AML-193 (cell line): Measurements from ENCODE around the gene GNB2.

Experiments used
- DNase-seq, 2 experiments: peaks; one replicate each; lab custom pipeline; 2025; lab: John Stamatoyannopoulos, UW

The GNB2 gene

DNA sequence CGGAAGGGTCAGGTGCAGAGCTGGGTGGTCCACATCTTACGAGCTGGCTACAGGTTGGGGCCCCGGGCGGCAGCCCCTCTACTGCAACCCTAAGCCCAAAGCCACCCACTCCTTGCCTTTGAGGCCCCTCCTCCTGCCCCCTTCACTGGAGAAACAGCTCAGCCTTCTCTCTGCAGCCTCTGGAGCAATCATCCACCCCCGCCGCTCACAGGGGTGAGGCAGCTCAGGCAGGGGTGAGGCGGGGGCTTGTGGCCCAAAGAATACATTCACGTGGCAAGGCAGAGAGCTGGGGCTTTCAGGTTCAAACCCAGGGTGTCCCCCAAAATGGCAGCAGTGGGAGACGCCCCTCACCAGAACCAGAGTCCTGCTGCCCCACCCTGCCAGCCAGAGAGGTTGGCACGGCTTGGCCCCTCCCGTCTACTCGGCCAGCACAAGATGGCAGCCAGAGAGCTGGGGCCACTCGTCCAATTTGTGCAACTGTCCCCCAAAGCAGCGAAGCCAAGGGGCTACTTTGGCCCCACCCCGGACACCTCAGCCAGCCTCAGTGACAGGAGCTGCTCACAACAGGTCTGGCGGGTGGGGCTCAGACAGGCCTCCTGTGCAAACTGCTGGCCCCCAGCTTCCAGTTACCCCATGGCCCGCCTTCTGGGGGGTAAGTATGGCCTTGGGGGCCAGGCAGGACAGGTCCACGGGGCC is 7.2 kb downstream of the GNB2 start:
- no peak for DNase-seq

DNA sequence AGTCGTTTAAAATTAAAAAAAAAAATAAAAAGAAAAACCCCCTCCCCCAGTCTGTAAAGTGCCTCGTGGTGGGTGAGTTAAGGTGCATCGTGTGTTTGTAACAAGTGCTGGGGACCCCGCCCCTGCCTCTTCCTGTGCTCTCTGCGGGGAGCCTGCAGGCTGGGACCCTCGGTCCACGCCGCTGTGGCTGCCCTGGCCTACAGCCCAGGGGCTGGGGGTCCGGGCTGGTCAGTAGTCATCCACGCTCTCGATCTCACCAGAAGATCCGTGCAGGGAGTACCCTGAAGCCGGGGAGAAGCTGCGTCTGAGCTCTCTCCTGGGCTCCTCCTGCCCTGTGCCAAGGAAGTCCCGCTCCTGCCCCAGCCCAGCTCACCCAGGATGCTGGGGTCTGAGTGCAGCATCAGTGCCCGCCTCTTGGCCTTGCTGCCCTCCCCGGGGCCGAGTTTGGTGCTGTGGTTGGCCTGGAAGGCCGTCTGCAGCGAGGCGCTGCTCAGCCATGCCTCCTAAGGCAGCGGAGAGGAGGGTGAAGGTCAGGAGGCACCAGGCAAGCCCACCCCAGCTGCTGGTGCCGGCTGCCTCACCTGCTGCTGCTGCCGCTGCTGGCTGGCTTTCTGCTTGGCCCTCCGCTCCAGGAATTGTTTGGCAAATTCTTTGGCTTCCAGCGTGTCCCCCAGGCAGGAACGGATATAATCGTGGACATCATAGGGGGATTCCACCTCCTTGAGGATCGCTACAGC is 8.1 kb downstream of the GNB2 start:
- no peak for DNase-seq

GRCh38 chr7:100682228-100682741 is 8.7 kb downstream of the GNB2 start:
- DNase-seq, result no peak

GRCh38 chr7:100682991-100683658 is 9.6 kb downstream of the GNB2 start:
- no peak for DNase-seq

DNA sequence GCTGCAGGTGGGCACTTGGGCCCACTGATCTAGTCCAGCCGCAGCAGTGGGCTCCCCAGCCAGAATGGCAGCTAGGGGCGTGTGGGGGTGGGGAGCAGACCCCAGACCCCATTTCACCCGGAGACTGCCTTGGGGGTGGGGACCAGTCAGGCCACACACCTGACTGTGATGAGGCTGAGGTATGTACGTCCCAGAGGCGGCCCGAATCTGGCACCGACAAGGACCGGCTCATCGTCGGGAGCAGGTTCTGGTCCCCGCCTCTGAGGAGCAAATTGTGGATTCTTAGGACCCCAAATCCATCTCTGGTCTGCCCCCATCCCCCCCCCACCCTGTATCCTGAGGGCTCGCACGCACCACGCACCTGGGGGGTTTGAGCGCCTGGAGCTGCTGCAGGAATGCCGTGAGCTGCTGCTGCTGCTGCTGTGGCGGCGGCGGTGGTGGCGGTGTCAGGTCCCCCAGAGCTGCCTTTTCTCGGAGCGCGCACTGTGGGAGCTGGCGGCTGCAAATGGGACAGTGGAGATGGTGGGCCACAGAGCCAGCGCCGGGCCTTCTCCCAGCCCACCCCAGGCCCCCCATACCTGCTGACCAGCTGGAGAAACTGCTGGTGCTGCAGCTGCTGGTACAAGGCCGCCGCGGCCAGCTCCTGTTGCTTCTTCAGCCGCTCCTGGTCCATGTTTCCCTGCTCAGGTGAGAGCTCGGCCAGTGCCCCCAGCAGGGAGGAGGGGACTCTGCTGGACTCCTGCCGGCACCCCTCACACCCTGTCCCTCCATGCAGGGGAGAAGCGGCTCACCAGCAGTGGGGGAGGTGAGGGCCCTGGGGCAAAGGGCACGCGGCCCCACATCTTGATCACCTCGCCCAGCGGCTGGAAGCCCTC is 10.4 kb downstream of the GNB2 start:
- no peak for DNase-seq

GRCh38 chr7:100684534-100685042 is 11.0 kb downstream of the GNB2 start:
- DNase-seq, result no peak

DNA sequence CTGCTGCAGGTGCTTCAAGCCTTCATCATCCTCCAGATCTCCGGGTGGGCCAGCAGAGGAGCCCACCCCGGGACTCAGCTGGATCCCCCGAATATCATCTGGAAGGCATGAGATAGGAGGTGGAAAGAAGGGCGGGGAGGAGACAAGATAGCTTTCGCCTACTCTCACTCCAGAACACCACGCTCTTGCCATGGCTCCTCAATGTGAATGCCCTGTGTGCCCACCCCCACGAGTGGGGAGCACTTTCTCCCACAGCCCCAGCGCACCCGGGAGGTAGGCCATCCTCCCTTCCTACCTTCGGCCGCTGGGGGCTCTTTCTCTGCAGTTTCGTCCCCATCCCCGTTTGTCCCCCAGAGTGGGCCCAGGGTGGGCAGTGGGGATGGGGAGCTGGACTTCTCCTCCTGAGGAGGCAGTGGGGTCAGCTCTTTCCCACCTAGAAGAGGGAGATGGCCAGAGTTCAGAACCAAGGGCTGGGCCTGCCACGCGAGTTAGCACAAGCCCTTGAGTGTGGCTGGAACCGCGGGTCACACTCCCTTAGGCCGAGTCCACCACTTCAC is 11.6 kb downstream of the GNB2 start:
- no peak for DNase-seq

GRCh38 chr7:100685631-100686145 is 12.1 kb downstream of the GNB2 start:
- no peak for DNase-seq

DNA sequence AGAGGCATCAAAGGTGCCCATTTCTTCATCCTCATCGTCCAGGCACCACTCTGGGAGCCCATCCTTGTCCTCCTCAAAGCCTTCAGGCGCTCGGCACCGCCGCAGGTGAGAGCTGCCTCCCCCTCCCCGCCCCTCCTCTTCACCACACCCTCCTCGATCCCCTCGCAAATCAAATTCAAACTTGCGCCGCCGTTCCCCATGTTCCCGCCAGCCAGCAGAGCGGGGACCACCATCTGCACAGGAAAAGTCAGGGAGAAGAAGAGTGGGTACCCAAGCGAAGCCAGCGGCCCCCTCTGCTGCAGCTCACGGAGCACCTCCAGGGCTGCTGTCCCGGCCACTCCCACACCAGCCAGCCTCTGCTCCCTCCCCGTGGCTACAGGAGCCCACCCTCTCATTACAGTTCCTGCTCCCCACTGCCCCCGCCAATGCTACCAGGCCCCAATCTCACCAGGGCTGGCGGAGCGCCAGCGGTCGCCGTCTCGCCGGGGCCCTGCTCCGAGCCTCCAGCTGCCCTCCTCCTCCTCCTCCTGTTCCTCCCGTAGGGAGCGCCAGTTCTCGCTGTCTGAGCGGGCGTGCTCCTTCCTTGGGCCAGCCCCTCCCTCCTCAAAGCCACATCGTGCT is 12.8 kb downstream of the GNB2 start:
- DNase-seq, result no peak

- DNase-seq, result no peak
Observed at GRCh38 chr7:100686822-100687211, 13.3 kb downstream of the GNB2 start.

DNA sequence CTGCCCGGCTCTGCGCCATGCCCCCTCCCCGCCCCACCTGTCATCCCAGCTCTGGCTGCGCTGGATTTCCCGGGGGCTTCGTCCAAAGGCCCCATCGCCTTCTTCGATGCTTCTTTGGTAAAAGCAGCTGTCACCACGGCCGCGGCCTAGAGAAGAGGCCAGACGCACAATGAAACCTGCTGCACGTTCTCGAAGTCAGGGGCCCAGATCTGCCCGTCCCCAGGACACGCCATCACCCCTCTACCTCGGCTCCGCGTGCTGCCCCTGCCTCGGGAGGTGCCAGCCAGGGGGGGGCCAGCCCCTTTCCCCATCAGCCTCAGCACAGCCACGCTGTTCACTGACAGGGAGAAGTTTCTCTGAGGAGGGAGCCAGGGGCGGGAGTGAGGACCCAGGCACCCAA is 13.7 kb downstream of the GNB2 start:
- no peak for DNase-seq

GRCh38 chr7:100687751-100688300 is 14.3 kb downstream of the GNB2 start:
- no peak for DNase-seq

GRCh38 chr7:100688326-100688860 is 14.9 kb downstream of the GNB2 start:
- no peak for DNase-seq

DNA sequence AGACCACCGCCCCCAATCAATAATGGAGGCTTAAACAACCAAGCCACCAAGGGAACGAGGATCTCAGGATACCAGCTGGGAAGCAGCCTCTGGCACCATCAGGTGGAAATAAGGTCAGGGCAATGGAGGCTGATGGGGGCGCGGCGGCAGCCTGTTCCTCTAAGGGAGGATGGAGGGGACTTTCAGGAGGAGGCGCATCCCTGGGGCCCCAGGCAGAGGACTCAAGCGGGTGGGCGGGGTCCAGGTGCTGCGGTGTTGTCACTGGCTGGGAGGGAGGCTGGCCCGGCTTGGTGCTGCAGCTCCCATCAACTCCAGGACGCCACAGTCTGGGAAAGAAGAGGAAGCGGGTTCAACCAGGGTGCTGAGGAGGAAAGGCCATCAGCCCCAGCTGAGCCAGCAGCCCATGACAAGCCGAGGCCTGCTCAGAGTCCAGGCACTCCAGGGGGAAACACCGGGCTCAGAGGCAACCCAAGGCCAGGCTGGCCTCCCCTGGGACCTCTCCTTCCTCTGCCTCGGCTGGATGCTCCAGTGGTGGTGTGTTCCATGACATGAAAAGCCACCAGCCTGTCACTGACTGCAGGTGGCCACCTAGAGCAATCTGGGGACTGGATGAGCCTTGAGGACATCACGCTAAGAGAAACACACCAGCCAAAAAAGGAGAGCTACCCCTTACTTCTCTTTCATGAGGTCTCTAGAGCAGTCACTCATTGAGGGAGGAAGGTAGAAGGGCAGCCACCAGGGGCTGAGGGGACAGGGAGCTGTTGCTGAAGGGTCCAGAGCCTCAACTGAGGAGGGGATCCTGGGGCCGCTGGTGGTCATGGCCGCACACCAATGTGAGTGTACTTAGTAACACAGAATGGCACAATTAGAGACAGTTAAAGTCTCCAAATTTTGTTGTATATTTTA is 15.9 kb downstream of the GNB2 start:
- DNase-seq, result no peak

- peak; percentile 52 to 61 for DNase-seq
Observed at GRCh38 chr7:100691676-100692577, 18.4 kb downstream of the GNB2 start.

- no peak for DNase-seq
Observed at GRCh38 chr7:100692578-100692961, 19.0 kb downstream of the GNB2 start.

DNA sequence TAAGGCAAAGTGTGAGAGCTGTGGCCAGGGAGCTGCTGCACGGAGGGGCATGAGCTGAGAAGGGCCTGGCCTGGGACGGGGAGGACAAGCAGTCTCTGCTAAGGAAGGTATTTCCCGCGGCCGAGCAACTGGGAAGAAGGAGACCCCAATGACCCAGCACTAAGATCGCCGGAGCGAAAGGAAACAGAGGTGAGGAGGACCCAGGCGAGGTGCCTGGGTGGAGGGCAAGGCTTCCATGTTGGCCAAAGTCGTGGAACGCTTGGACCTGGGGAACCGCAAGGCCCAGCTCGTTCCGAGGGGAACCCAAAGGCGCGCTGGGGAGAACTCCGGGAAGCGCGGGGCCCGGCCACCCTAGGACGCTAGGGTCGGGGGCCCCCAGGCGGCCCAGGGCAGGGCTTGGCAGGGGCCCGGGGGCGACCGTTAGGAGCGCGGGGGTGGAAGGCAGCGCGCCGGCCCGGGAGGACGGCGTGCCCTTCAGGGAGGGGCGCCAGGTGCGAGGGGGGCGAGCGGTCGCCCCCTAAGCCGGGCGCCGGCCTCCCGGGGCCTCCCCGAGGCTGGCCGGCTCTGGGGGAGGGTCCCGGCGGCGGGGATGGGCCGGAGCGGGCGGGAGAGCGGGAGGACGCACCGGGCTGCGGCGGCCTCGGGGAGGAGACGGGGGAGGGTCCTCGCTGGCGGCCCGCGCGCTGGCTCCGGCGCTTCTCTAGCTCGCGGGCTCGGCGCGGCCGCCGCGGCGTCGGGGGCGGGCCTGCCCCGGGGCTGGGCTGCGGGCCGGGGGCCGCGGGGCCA is 20.0 kb downstream of the GNB2 start:
- no peak for DNase-seq
